AG04449 (cell line): ENCODE data around the gene AP1G2.
"Not testable (repeated sequence)": the region's sequence is repeated elsewhere in the genome, so short reads cannot be mapped to it uniquely, and the experiment has no call there.

ENCODE experiments used
- CTCF ChIA-PET: fragments of 350-600 bp; formaldehyde crosslinking; extraction: SDS; loops from one replicate; lab custom pipeline; 2021; ENCODE audit warnings: antibody characterized with exemption; lab: Yijun Ruan, JAX
- POLR2A ChIA-PET: fragments of 400-600, 350-600 bp; formaldehyde crosslinking; extraction: SDS; loops from one replicate; lab custom pipeline; 2020; ENCODE audit warnings: antibody characterized with exemption, inconsistent platforms; lab: Yijun Ruan, JAX
- DNase-seq: peaks from one replicate; pipeline ENCODE4 v3.0.0-alpha.2; 2010; ENCODE audit warnings: low read depth, low spot score
- H3K4me3 ChIP-seq: 2 replicates; pipeline ENCODE4 v1.5.1; 2011; ENCODE audit warnings: low read depth, mild to moderate bottlenecking, control low read depth, low read length
- CTCF ChIP-seq: IDR thresholded peaks from one replicate; pipeline ENCODE4 v1.5.1; 2011; ENCODE audit warnings: mild to moderate bottlenecking, moderate library complexity, low read length, control low read depth, inconsistent platforms; ENCODE audit not compliant: insufficient read depth; ENCODE audit errors: missing control alignments

AP1G2 gene

GRCh38 chr14:23539248-23540140 lies 28.1 kb downstream of the AP1G2 start:
- no peak for DNase-seq
- POLR2A ChIA-PET: interaction anchor here (1.0 to 1.1 kb wide), 2 partner anchors 16 to 155 kb away, joined by 3 read pairs; no protein-coding TSS in a partner anchor
- CTCF ChIA-PET: interaction anchor here (0.8 to 7.3 kb wide), 11 partner anchors 10 to 62 kb away, joined by 3 to 72 read pairs (median 11); partner anchors contain the start of genes AP1G2, THTPA and ZFHX2
- no peak overlapping the region for H3K4me3 ChIP-seq
- TF ChIP-seq CTCF: peak; percentile 64

GRCh38 chr14:23538785-23539184 lies 28.8 kb downstream of the AP1G2 start:
- no peak for DNase-seq
- TF ChIP-seq CTCF: no peak
- POLR2A ChIA-PET: interaction anchor here (1.0 to 1.1 kb wide), 2 partner anchors 17 to 156 kb away, joined by 3 read pairs; no protein-coding TSS in a partner anchor
- CTCF ChIA-PET: interaction anchor here (0.8 to 7.3 kb wide), 11 partner anchors 9 to 68 kb away, joined by 3 to 72 read pairs (median 11); partner anchors contain the start of genes AP1G2, THTPA and ZFHX2
- no peak overlapping the region for H3K4me3 ChIP-seq

GRCh38 chr14:23538050-23538718 lies 29.4 kb downstream of the AP1G2 start:
- no peak for TF ChIP-seq CTCF
- H3K4me3 ChIP-seq: no peak overlapping the region

GRCh38 chr14:23537351-23538049 lies 30.1 kb downstream of the AP1G2 start:
- ChIA-PET POLR2A (no interaction called here), CTCF (interaction anchor here (0.7 to 7.3 kb wide), 7 partner anchors 8 to 208 kb away, joined by 3 to 72 read pairs (median 14); no protein-coding TSS in a partner anchor)
- no peak overlapping the region for H3K4me3 ChIP-seq
- TF ChIP-seq CTCF: no peak
- no peak for DNase-seq

More at GRCh38 chr14:23538050-23538718, 29.4 kb downstream of the AP1G2 start:
- no peak for DNase-seq
- ChIA-PET POLR2A (interaction anchor here (1.0 kb wide), 1 partner anchor 156 kb away, joined by 3 read pairs; no protein-coding TSS in a partner anchor), CTCF (interaction anchor here (0.8 to 7.3 kb wide), 10 partner anchors 9 to 209 kb away, joined by 3 to 72 read pairs (median 12); partner anchors contain the start of genes AP1G2, THTPA and ZFHX2)

GRCh38 chr14:23536906-23537305 lies 30.7 kb downstream of the AP1G2 start:
- CTCF ChIA-PET: interaction anchor here (0.7 to 7.3 kb wide), 3 partner anchors 22 to 59 kb away, joined by 3 to 72 read pairs (median 49); no protein-coding TSS in a partner anchor
- DNase-seq, POLR2A ChIA-PET, H3K4me3 ChIP-seq: not testable (repeated sequence)

GRCh38 chr14:23536494-23536893 lies 31.1 kb downstream of the AP1G2 start:
- TF ChIP-seq CTCF: no peak
- POLR2A ChIA-PET: no interaction called here
- no peak for DNase-seq
- H3K4me3 ChIP-seq: no peak overlapping the region
- CTCF ChIA-PET: interaction anchor here (0.7 to 7.3 kb wide), 3 partner anchors 22 to 59 kb away, joined by 3 to 72 read pairs (median 49); no protein-coding TSS in a partner anchor
